GM12865 (cell line): ENCODE measurements around the gene LGALSL.

Experiments
- DNase-seq: peaks from one replicate; pipeline ENCODE4 v3.0.0; 2010; ENCODE audit warnings: low read depth
- H3K4me3 ChIP-seq: 2 replicates; pipeline ENCODE4 v1.5.1; 2011; ENCODE audit warnings: mild to moderate bottlenecking, low read depth, low read length, control low read depth
- TF ChIP-seq, protein P1 (sequence below): IDR thresholded peaks from 2 replicates; pipeline ENCODE4 v1.5.1; 2011; ENCODE audit warnings: low read length, control low read depth, low read depth, inconsistent platforms; ENCODE audit not compliant: insufficient read depth; ENCODE audit errors: missing control alignments

The LGALSL gene

DNA sequence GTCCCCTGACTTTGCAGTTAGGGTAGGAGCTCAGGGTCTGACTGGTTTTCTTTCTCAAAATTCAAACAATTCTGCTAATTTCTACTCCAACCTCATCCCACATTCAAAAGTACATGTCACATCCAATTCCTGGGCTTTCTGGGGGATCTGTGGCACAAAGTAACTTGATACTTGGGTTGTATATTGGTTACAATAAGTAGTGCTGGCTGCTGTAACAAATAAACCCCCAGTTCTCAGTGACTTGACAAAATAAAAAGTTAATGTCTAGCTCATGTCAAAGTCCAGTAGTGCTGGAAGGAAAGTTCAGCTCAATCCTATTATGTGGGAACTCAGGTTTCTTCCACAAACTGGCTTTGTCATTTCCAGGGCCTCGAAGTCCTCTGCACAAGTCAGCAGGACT, 23.1 kb downstream of the LGALSL start:
- DNase-seq = no peak
- TF ChIP-seq, protein P1, sequence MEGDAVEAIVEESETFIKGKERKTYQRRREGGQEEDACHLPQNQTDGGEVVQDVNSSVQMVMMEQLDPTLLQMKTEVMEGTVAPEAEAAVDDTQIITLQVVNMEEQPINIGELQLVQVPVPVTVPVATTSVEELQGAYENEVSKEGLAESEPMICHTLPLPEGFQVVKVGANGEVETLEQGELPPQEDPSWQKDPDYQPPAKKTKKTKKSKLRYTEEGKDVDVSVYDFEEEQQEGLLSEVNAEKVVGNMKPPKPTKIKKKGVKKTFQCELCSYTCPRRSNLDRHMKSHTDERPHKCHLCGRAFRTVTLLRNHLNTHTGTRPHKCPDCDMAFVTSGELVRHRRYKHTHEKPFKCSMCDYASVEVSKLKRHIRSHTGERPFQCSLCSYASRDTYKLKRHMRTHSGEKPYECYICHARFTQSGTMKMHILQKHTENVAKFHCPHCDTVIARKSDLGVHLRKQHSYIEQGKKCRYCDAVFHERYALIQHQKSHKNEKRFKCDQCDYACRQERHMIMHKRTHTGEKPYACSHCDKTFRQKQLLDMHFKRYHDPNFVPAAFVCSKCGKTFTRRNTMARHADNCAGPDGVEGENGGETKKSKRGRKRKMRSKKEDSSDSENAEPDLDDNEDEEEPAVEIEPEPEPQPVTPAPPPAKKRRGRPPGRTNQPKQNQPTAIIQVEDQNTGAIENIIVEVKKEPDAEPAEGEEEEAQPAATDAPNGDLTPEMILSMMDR = no peak
- H3K4me3 ChIP-seq = no peak overlapping the region

DNA sequence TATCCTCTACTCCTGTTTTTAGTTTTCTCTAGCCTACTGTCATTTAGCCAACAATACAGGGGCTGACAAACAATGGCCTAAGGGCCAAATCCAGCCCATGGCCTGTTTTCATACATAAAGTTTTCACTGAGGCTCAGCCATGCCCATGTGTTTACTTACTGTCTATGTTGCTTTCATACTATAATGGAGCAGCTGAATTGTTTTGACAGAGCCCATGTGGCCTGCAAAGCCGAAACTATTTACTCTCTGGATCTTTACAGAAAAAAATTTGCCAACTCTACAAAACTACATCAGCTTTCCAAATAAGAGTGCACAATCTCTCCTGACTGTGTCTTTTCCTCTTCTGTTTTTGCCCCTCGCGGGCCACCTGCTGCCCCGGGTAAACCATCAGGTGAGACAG, 24.0 kb downstream of the LGALSL start:
- TF ChIP-seq, protein P1 = no peak
- H3K4me3 ChIP-seq = no peak overlapping the region
- no peak for DNase-seq

DNA sequence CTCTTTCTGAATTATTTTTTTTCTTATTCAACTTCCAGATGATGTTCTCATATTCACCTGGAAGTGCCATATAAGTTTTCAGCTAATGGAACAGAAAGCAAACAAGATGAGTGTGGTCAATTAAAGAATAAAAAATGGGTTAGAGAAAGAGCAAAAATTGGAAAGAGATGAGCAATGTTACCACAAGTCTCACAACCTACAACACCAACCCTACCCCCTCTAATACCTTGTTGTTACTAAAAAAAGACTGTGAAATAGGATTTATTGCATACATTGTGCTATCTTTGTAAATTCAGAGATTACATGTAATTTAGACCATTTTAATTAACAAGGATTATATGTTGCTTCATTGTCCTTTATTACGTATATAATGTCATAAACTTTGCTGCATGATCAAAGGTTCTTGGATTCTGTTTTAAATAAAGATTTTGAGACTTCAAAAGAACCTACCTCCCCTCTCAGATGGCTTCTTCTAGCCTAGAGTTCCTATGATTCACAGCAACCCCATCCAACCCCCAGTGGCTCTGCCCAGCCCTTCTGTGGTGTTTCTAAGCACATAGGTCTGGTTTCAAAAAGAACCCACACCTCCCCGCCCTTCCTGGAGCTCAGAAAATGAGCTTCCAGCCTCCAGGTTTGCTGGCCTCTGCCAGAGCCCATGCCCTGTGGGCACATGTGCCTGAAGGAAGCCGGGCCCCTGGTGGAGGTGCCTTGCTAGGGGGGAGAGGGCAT, 24.7 kb downstream of the LGALSL start:
- TF ChIP-seq, protein P1 = no peak
- H3K4me3 ChIP-seq = no peak overlapping the region
- DNase-seq = no peak

DNA sequence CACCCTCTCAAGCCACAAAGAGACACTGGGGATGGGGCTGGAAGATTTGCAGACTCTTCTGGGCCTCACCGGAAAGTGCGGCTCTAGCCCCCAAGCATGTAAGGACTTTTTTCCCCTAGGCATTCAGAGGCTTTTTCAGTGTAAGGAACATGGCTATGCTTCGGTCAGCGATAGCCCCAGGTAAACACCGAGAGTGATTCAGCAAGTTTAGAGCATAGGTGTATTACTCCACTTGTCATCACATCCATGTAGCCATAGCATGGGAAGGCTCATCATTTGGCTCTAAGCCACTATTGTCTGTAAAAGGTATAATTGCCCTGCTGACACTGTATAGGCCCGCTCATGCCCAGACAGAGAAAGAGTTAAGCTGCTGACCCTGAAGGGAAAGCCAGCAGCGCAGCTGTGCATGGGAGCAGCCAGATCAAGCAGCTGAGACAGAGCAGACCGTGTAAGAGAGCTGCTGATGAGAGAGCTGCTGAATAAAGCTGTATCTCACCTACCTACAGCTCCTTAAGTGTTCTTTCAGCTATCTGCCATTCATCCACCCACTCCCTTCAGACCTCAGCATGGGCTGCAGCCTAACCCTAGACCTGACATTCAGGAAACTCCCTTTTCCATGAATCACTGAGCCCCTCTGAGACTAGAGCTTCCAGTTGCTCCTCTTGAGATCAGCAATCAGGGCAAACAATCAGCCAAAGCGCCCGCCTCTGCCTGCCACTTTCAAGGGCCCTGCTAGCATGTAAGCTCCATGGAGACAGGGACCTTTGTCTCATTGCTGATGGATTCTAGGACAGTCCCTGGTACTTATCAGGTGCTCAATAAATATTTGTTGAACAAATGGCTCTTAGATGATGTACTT, 25.5 kb downstream of the LGALSL start:
- no peak overlapping the region for H3K4me3 ChIP-seq
- TF ChIP-seq, protein P1 = no peak
- DNase-seq = no peak

DNA sequence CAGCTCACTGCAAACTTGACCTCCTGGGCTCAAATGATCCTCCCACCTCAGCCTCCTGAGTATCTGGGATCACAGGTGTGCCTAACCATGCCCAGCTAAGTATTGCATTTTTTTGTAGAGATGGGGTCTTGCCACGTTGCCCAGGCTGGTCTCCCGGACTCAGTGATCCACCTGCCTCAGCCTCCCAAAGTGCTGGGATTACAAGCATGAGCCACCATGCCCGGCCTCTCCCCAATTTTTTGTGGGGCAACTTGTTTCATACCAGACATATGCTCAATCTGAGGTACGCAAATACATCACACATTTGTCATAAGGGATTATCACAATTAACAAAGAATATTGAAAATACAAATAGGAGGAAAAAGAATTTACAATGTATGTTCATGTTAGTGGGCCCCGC, 27.7 kb downstream of the LGALSL start:
- TF ChIP-seq, protein P1 = no peak
- no peak overlapping the region for H3K4me3 ChIP-seq
- DNase-seq = no peak

DNA sequence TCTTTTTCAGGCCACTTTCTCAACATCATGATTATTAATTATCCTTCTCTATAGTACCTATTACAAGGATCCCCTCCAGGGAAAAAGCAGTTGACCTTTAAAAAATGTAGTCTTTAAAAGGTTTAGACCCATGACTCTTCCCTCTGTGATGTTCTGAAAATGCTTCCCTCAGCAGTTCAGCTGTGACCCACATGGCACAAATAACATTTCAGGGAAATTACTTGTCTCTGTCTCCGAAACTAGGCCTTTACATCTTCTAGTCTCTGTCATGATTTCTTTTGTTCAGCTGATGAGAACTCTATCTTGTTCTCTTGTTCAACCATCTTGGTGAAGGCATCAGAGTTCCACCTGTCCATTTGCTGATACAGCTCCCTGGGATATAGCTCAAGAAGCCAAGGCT, 28.3 kb downstream of the LGALSL start:
- DNase-seq = no peak
- TF ChIP-seq, protein P1 = no peak
- no peak overlapping the region for H3K4me3 ChIP-seq
